Stimulated activated CD4-positive, alpha-beta T cell treated with anti-CD3 and anti-CD28 coated beads, Interleukin-4, amount 100 ng/mL, for 48 hours (primary cell): ENCODE data around the gene GUCD1.
"Not testable (repeated sequence)": the region's sequence is repeated elsewhere in the genome, so short reads cannot be mapped to it uniquely, and the experiment has no call there.

ENCODE experiments used
- DNase-seq, 2 donors: peaks; one replicate each; pipeline ENCODE4 v3.0.0-alpha.2; 2020; ENCODE audit warnings: low read depth in 2 of 2

The GUCD1 gene

DNA sequence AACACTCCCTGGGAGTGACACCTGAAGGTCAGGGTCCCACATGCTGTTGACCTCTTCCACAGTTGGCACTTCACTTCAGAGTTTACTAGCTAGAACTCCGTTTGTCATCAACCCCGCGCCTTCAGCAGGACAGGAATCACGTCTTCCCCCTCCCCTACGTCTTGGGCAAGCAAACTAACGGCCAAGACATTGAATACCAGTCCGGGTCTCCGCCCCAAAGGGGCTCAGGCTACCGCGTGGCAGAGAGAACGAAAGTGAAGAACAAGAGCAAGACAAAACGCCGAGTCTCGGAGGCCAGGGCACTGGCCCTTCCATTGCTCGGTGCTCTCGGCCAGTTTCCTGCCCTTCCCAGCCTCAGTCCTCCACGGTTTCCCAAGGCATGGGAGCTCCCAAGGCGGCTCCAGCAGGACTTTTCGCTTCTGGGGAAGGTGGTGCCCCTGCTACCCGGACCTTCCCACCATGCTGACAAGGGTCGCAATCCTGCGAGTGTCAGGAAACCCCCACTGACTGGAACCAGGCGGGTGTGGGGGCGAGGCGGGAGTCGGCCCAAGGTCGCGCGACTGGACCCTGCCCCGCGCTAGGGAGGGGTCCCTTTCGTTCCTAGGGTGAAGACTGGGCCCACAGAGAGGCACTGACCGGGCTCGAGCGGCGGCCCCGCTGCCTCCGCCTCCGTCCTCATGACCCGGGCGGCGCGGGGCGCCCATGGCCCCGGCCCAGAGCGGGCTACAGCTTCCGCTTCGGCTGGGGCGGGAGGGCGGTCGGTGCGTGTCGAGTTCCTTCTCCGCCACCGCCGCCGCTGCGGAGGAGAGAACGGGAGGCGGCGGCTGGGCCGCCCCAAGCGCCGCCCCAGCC lies at the start of gene GUCD1:
TSS of gene GUCD1 (minus strand) at position 826 of the 852 bp plus-strand sequence. CDS start at position 679, 147 bp downstream.
- DNase-seq, result peak; percentile 6 to 7

- not testable (repeated sequence) for DNase-seq
These were observed 49.1 kb upstream of the GUCD1 start for GRCh38 chr22:24603770-24604629.

- DNase-seq, result not testable (repeated sequence)
These were observed 48.2 kb upstream of the GUCD1 start, which contains the start of gene GGT1 for GRCh38 chr22:24602847-24603769. Gene GGT1 (plus strand): TSS chr22:24603193. CDS start chr22:24611082, 7,889 bp downstream.

- DNase-seq, result not testable (repeated sequence)
These were observed 47.3 kb upstream of the GUCD1 start for GRCh38 chr22:24602105-24602749.

GRCh38 chr22:24601217-24602104 lies 46.5 kb upstream of the GUCD1 start:
- no peak for DNase-seq

GRCh38 chr22:24599958-24600715 lies 45.2 kb upstream of the GUCD1 start:
- DNase-seq, result not testable (repeated sequence)

DNA sequence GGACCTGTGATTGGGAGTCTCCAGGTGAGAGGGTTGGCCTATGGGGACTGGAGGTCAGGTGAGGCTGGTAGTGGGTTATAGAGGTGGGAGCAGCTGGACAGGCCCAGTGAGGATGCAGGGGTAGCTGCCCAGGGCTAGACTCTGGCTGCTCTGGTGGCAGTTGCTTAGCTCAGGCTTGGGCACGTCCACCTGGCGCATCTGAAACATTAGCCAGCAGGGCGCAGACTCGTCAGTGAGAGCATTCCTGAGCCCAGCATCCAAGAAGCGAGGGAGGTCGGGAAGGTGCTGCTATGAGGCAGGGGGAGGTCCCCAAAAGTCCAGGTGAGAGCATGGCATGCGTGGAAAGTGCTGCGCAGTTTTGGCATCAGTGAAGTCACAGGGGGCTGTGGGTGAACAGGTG lies 44.6 kb upstream of the GUCD1 start:
- DNase-seq, result no peak

DNA sequence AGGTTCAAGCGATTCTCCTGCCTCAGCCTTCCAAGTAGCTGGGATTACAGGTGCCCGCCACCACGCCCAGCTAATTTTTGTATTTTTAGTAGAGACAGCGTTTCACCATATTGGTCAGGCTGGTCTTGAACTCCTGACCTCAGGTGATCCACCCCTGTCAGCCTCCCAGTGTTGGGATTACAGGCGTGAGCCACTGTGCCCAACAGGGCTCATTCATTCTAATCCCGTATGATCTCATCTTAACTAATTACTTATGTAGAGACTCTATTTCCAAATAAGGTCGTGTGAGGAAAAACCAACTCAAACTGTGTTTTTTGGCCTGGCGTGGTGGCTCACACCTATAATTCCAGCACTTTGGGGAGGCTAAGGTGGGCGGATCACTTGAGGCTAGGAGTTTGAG lies 42.1 kb upstream of the GUCD1 start:
- DNase-seq, result not testable (repeated sequence)

DNA sequence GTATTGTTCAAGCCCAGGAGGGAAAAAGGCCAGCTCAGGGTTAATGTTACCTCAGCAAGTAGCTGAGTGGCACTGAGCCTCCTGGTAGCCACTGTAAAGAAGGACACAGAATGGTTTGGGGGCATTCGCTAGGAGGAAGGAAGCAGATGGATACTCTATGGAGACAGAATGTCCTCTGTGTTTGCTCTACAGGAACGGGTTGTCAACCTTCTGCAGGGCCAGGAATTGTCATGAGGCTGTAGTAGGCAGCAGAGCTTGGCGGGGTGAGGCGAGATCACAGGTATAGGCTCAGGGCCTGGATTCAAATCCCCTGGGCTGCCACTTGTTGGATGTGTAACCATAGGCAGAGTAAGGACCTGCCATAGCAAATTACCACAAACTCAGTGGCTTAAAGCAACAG lies 40.9 kb upstream of the GUCD1 start:
- DNase-seq, result no peak

- DNase-seq, result no peak
These were observed 40.3 kb upstream of the GUCD1 start for GRCh38 chr22:24595228-24595627.

DNA sequence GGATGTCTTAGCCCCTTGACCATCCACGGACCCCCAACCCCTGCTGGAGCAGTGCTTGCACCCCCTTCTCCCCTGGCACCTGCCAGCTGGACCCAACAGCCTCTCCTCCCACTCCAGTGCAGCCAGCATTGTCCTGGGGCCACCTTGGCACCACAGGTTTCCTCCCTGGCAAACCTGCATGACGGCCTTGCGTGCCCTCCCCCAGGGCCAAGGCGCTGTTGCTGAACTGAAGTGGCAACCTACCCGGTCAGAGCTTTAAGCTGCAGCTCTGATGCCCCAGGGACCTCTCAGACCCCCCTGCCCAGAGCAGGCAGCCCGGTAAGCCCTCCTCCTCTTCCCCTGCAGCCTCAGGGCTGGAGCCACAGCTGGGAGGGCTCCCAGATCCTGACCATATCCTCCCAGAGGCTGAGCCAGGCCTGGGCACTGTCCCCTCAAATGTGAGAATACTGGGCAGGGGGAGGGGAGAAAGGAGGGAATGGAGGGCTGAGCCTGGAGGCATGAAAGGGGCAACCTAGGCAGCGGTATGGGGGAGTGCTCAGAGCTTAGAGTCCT lies 39.7 kb upstream of the GUCD1 start:
- DNase-seq, result no peak

GRCh38 chr22:24593836-24594568 lies 39.1 kb upstream of the GUCD1 start:
- DNase-seq, result no peak

DNA sequence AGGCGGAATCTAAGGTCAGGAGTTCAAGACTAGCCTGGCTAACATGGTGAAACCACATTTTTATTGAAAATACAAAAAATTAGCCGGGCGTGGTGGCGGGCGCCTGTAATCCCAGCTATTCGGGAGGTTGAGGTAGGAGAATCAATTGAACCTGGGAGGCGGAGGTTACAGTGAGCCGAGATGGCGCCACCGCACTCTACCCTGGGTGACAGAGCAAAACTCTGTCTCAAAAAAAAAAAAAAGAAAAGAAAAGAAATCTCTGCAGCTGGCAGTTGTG lies 38.6 kb upstream of the GUCD1 start:
- DNase-seq, result not testable (repeated sequence)

GRCh38 chr22:24592851-24593558 lies 38.1 kb upstream of the GUCD1 start, which contains the start of gene LRRC75B:
Gene LRRC75B (minus strand): TSS chr22:24593073. CDS start chr22:24593039, 34 bp downstream.
- peak in 1 of 2 donors; percentile 44 for DNase-seq

DNA sequence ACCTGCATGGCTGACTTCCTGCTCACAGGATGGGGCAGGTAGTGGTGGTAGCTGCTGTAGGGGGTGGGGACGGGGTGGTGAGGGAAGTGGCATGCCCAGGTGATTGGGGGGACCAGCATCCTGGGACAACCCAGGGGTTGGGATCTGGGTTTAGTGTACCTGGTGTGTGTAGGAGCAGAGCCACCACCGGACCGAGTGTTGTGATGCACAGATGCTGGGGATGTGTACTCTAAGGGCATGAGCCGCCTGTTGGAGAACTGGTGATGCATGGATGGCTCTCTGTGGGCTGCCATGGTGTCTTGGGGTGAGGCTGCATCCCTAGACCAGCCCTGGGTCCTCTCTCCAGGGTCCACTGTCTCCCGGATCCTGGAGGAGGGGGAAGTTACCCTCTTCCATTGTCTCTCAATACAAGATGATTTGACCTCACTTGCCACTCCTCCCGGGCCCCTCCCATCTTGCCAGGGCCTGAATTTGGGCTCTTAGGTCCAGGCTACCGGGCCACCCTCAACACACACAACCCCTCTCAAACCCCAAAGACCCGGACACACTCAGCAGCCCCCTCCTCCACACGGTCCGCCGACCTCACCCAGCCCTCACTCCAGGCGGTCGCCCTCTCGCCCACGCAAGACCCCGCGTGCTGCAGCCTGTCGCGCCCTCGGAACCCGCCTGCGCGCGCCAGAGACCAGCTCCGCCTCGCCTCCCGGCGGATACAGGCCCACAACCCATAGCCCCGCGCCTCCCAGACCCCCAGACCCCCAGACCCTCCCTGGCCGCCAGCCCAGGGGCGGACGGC lies 37.3 kb upstream of the GUCD1 start:
- DNase-seq, result no peak

GRCh38 chr22:24591286-24591830 lies 36.4 kb upstream of the GUCD1 start:
- no peak for DNase-seq
